ENCODE measurements around the gene APOH.

Gene APOH, protein sequence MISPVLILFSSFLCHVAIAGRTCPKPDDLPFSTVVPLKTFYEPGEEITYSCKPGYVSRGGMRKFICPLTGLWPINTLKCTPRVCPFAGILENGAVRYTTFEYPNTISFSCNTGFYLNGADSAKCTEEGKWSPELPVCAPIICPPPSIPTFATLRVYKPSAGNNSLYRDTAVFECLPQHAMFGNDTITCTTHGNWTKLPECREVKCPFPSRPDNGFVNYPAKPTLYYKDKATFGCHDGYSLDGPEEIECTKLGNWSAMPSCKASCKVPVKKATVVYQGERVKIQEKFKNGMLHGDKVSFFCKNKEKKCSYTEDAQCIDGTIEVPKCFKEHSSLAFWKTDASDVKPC

DNA sequence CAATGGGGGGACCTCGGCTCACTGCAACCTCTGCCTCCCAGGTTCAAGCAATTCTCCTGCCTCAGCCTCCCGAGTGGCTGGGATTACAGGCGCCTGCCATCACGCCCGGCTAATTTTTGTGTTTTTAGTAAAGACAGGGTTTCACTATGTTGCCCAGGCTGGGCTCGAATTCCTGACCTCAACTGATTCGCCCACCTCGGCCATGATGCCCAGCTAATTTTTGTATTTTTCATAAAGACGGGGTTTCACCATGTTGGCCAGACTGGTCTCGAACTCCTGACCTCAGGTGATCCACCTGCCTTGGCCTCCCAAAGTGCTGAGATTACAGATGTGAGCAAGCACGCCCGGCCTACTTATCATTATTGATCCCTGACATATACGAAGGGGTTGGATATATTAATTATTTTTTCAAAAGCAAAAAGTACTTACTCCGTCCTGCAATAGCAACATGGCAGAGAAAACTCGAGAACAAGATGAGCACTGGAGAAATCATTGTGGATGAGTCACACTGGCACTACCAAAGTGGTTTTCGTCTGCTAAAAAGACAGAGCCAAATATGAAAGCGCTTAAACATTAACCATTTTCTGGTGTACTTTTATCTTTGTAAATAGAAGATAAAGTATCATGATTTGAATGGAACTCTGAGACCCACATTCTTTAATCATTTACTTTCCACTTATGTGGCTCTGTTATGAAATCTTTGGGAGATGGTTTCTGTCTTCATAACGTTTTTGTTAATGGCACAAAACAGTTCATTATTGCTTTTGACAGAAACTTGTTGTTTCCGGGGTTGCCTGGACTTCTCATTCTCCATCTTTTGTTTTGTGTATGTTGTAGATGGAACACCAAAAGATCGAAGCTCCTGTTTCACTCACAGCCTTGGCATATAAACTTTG, at the start of gene APOH:
Gene APOH, minus strand, starts transcription at position 529 of the 896 bp plus-strand sequence. Its CDS starts 36 bp downstream, at position 493.
- no peak for DNase-seq (ENCODE audit: low spot score)
- TF ChIP-seq, protein P1, sequence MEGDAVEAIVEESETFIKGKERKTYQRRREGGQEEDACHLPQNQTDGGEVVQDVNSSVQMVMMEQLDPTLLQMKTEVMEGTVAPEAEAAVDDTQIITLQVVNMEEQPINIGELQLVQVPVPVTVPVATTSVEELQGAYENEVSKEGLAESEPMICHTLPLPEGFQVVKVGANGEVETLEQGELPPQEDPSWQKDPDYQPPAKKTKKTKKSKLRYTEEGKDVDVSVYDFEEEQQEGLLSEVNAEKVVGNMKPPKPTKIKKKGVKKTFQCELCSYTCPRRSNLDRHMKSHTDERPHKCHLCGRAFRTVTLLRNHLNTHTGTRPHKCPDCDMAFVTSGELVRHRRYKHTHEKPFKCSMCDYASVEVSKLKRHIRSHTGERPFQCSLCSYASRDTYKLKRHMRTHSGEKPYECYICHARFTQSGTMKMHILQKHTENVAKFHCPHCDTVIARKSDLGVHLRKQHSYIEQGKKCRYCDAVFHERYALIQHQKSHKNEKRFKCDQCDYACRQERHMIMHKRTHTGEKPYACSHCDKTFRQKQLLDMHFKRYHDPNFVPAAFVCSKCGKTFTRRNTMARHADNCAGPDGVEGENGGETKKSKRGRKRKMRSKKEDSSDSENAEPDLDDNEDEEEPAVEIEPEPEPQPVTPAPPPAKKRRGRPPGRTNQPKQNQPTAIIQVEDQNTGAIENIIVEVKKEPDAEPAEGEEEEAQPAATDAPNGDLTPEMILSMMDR (IDR thresholded peaks at IDR 0.05; ENCODE audit: extremely low read depth, insufficient read depth, missing control alignments), result no peak

DNA sequence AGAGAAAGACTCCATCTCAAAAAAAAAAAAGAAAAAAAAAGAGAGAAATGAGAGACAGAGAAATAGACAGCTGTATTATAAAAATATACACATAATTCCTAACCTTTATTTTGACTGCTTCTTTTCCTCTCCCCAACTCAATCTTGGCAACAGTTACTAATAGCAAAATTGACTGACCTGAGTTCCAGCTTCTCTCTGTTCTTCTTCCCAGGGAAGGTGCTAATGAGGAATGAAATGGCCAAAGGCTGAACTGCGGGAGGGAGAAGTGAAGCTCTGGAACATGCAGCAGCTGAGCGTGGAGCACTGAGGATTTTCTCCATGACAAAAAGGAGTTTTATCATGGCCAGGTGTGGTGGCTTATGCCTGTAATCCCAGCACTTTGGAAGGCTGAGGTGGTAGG, 48.0 kb upstream of the APOH start:
- in situ Hi-C loops (cut with MboI; ENCODE audit: low pct_unique_long_range_greater_than_20kb, low sequenced_read_pairs, unreplicated experiment), result no loop called here
- TF ChIP-seq, protein P1 (IDR thresholded peaks at IDR 0.05; ENCODE audit: extremely low read depth, insufficient read depth, missing control alignments), result no peak
- no peak for DNase-seq (ENCODE audit: low spot score)

More for the DNA sequence above, at the start of gene APOH:
- in situ Hi-C loops (cut with MboI; ENCODE audit: low pct_unique_long_range_greater_than_20kb, low sequenced_read_pairs, unreplicated experiment), result no loop called here

DNA sequence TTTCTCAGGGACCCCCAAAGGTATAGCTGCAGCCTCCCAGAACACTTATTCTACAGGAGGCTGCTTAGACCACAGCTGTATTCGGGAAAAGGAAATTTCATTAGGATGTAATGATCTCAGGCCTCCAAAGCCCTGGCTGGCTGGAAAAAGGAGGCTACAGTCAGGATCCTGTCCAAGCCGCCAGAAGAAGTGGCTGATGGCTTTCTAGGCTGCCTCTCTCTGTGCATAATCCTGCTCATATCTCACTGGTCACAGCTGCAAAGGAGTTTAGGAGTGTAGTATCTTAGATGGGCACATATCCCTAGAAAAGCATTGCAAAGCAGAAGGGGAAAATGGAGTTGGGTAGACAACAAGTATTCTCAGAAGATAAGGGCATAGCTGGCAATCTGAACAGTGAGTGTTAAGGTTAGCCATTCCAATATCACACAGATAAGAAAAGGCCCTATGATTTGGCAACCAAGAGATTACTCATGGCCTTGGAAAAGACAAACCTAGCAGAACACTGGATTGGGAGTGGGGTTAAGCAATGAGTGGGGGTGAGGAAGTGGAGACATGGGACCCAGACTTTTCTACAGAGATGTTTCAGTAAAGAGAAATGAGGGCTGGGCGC, 47.2 kb upstream of the APOH start:
- TF ChIP-seq, protein P1 (IDR thresholded peaks at IDR 0.05; ENCODE audit: extremely low read depth, insufficient read depth, missing control alignments), result no peak
- in situ Hi-C loops (cut with MboI; ENCODE audit: low pct_unique_long_range_greater_than_20kb, low sequenced_read_pairs, unreplicated experiment), result no loop called here
- no peak for DNase-seq (ENCODE audit: low spot score)

DNA sequence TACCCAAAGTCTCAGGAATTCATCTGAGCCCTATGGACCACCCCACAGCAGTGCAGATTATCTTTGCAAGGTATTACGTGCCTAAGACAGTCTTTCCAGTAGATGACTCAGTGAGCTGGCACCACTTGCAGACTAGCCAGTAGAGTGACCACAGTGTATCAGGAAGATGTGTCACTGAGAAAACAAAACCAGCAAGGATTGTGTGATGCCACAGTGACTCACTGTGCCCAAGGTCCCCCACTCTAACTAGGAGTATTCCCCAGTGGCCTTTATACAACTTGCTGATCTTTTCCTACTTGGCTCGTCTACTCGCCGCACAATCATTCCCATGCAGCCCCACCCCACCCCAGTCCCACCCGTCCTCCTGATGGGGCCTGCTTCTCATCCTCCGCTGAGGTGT, 46.4 kb upstream of the APOH start:
- in situ Hi-C loops (cut with MboI; ENCODE audit: low pct_unique_long_range_greater_than_20kb, low sequenced_read_pairs, unreplicated experiment), result no loop called here
- TF ChIP-seq, protein P1 (IDR thresholded peaks at IDR 0.05; ENCODE audit: extremely low read depth, insufficient read depth, missing control alignments), result no peak
- DNase-seq (ENCODE audit: low spot score), result no peak

DNA sequence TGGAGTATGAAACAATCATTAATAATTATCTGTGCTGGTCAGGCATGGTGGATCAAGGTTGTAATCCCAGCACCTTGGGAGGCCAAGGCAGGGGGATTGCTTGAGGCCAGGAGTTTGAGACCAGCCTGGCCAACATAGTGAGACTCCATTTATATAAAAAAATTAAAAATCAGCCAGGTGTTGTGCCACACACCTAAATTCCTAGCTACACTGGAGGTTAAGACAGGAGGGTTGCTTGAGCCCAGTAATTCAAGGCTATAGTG, 44.3 kb upstream of the APOH start:
- in situ Hi-C loops (cut with MboI; ENCODE audit: low pct_unique_long_range_greater_than_20kb, low sequenced_read_pairs, unreplicated experiment), result loop anchor here (25.0 kb wide), 1 partner anchor 289 kb away; no protein-coding TSS in a partner anchor
- TF ChIP-seq, protein P1 (IDR thresholded peaks at IDR 0.05; ENCODE audit: extremely low read depth, insufficient read depth, missing control alignments), result no peak

DNA sequence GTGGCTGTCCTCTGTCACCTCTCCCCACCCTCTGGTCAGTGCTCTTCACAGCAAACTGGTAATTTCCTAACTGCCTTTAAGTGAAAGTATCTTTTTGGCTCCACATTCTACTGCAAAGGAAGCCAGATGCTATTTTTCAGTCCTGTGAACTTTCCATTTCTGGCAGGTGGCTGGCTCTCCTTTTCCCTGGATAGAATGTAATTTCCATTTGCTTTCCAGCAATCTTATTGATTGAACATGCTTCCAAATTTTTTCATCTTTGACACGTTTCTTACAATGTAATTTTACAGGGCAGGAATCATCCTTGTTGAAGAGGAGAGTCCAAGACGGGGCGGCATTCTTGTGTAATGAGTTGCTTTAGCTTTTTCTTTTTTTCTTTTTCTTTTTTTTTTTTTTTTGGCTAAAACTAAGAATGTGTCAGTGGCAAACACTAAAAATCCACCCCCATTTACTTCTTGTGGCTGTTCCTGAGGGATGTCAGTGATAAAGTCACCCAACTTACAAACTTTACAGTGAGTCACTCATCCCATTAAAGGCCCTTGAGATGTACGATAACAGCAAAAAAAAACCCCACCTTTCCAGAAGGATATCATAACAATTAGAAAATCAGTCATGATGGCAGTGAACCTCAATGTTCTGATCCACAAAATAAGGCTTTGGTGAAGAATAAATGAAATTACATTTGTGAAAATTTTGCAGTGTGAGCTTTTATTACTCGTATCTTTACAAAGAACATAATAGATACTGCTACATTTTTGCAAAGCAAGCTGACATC, 43.8 kb upstream of the APOH start:
- in situ Hi-C loops (cut with MboI; ENCODE audit: low pct_unique_long_range_greater_than_20kb, low sequenced_read_pairs, unreplicated experiment), result loop anchor here (25.0 kb wide), 1 partner anchor 289 kb away; no protein-coding TSS in a partner anchor
- TF ChIP-seq, protein P1 (IDR thresholded peaks at IDR 0.05; ENCODE audit: extremely low read depth, insufficient read depth, missing control alignments), result no peak
- DNase-seq (ENCODE audit: low spot score), result no peak

More for the DNA sequence above, 44.3 kb upstream of the APOH start:
- no peak for DNase-seq (ENCODE audit: low spot score)

All from GM13977 (cell line).